Astrocyte (in vitro differentiated cells and primary cell): Measurements from ENCODE around the gene WIPF3.

Experiments
- CTCF ChIP-seq: IDR thresholded peaks from 2 replicates; pipeline ENCODE4 v1.5.1; 2011; ENCODE audit warnings: low read depth, mild to moderate bottlenecking, inconsistent platforms, low read length, moderate library complexity; ENCODE audit not compliant: insufficient read depth
- EZH2 ChIP-seq: IDR thresholded peaks from 2 replicates; pipeline ENCODE4 v1.6.1; 2012; ENCODE audit warnings: mild to moderate bottlenecking, low read length, inconsistent platforms; ENCODE audit not compliant: insufficient read depth

- no peak for TF ChIP-seq CTCF
- no peak for TF ChIP-seq EZH2
Measured at GRCh38 chr7:29835718-29836117, 29.4 kb downstream of the WIPF3 start.
